GM13977 (cell line): ENCODE results near the gene NKD1.
A peak's percentile ranks its signal among the peaks of the same experiment; 100 is the strongest.

Source experiments
- DNase-seq: peaks from one replicate; pipeline ENCODE4 v3.0.0; 2012; ENCODE audit warnings: low spot score
- CTCF ChIP-seq: IDR thresholded peaks from 2 replicates; pipeline ENCODE4 v1.5.1; 2012; ENCODE audit warnings: mild to moderate bottlenecking, control low read depth; ENCODE audit not compliant: insufficient read depth; ENCODE audit errors: extremely low read depth, missing control alignments
- in situ Hi-C: fragments of 300-500 bp; cut with MboI; formaldehyde crosslinking; loops from one replicate; pipeline ENCODE4 v1.12.0; 2022; ENCODE audit warnings: low sequenced_read_pairs, low pct_unique_long_range_greater_than_20kb, mixed read lengths, inconsistent platforms; ENCODE audit not compliant: unreplicated experiment

Gene NKD1

GRCh38 chr16:50548125-50548908 lies at the start of gene NKD1:
Gene NKD1 (plus strand): TSS chr16:50548396. CDS start chr16:50548554, 158 bp downstream.
- DNase-seq, result peak; percentile 96
- in situ Hi-C loops, result no loop called here

GRCh38 chr16:50498431-50499155 lies 49.6 kb upstream of the NKD1 start:
- in situ Hi-C loops, result no loop called here
- TF ChIP-seq CTCF, result no peak
- DNase-seq, result no peak

More at GRCh38 chr16:50548125-50548908, at the start of gene NKD1:
- no peak for TF ChIP-seq CTCF

DNA sequence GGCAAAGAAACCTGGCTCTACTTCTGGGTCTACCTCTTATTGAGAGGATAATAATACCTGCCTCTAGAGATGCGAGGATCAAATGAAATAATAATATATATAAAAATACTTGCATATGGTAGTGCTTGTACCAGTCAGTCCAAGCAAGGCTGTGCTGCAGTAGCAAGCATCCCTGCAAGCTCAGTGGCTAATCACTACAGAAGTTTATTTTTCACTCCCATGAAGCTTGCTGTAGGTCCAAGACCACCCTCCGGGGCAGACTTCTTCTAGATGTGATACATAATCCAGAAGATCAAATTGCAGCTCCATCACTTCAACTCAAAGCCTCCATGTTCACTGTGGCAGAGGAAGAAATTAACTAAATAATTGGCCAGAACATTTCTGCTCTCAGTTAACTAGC lies 48.9 kb upstream of the NKD1 start:
- TF ChIP-seq CTCF, result no peak
- DNase-seq, result no peak
- in situ Hi-C loops, result no loop called here

- TF ChIP-seq CTCF, result no peak
- DNase-seq, result no peak
- in situ Hi-C loops, result loop anchor here (10.0 kb wide), 1 partner anchor 126 kb away; no protein-coding TSS in a partner anchor
Observed at GRCh38 chr16:50500171-50500874, 47.9 kb upstream of the NKD1 start.

DNA sequence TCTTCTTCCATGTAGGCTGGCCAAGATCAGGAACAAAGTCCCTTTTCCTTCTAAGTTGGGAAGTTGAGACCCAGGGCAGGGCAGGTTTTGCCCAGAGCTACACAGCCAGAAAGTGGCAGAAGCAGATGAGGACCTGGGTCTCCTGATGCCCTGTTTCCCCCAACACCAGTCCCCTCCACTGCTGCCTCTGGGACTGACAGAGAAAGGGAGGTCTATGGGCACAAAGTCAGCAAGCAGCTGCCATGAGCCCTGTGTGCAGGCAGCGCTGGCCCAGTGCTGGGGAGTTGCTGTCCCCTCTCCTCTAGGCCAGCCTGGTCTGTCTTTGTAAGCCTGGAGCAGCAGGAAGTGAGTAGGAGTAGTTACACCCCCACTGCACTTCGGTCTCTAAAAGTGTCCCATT lies 46.9 kb upstream of the NKD1 start:
- DNase-seq, result no peak
- in situ Hi-C loops, result loop anchor here (10.0 kb wide), 1 partner anchor 126 kb away; no protein-coding TSS in a partner anchor
- no peak for TF ChIP-seq CTCF

DNA sequence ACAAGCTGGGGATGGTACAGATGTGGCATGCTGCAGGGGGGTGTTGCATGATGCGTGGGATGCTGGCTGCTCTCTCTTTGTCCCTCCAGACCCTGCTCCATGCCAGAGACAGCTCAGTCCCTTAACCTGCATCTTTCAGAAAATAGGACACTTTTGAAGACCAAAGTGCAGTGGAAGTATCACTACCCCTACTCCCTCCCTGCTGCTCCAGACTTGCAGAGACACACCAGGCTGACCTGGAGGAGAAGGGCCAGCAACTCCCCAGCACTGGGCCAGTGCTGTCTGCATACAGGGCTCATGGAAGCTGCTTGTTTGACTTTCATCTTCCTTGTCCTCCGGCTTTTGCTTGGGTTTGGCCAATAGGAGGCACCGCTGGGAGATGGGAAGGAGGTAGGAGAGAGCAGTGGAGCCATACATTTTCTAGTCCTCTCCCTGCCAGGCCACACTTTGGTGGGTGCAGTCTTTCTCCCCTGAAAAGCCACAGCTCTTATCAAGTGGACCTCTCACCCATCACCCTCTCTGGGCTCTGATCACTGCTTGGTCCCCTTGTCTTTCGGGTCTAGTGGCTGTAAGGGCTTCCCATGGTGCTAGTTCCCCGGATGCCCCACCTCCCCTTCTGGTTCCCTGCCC lies 46.1 kb upstream of the NKD1 start:
- in situ Hi-C loops, result loop anchor here (10.0 kb wide), 1 partner anchor 127 kb away; no protein-coding TSS in a partner anchor
- DNase-seq, result no peak
- TF ChIP-seq CTCF, result peak; percentile 3
